Measurements from ENCODE around the gene HOXC6.
"Not testable (repeated sequence)": the region's sequence is repeated elsewhere in the genome, so short reads cannot be mapped to it uniquely, and the experiment has no call there.

The HOXC6 gene

GRCh38 chr12:54074308-54074707 lies 46.1 kb downstream of the HOXC6 start:
- no peak for DNase-seq
- CTCF ChIA-PET = no interaction called here
- WGBS (ENCODE audit: insufficient coverage) = 89% methylated on average over 3 of the region's 6 CpGs
- Histone ChIP-seq H3K27ac (ENCODE audit: insufficient read depth in 1 of 2, low read depth in 1 of 2, low read length in 2 of 2, poor library complexity in 1 of 2, severe bottlenecking in 2 of 2) (no peak overlapping the region), H3K36me3 (ENCODE audit: control insufficient read depth in 4 of 4, insufficient read depth in 4 of 4, low read length in 3 of 4) (no peaks in the 10 kb centered on the region), H3K4me1 (ENCODE audit: control extremely low read depth in 1 of 4, control insufficient read depth in 4 of 4, insufficient read depth in 4 of 4, low read length in 3 of 4) (no peaks in the 10 kb centered on the region), H3K4me3 (ENCODE audit: control insufficient read depth in 1 of 7, extremely low read depth in 1 of 7, insufficient read depth in 4 of 7, low read depth in 2 of 7, low read length in 6 of 7) (no peak overlapping the region), H3K27me3 (replicated peaks in 2 of 5; ENCODE audit: control insufficient read depth in 4 of 5, insufficient read depth in 5 of 5, low read length in 4 of 5) (peaks cover 4 to 22% (median 16%) of the 10 kb centered on the region in 5 experiments), H3K9me3 (ENCODE audit: control extremely low read depth in 1 of 5, control insufficient read depth in 4 of 5, insufficient read depth in 2 of 5, low read depth in 1 of 5, low read length in 4 of 5) (no peaks in the 10 kb centered on the region)
- POLR2A ChIA-PET = no interaction called here

- DNase-seq = no peak
- Histone ChIP-seq H3K9me3 (ENCODE audit: control extremely low read depth in 1 of 5, control insufficient read depth in 4 of 5, insufficient read depth in 2 of 5, low read depth in 1 of 5, low read length in 4 of 5) (no peaks in the 10 kb centered on the region), H3K27me3 (replicated peaks in 2 of 5; ENCODE audit: control insufficient read depth in 4 of 5, insufficient read depth in 5 of 5, low read length in 4 of 5) (peaks cover 0 to 18% (median 14%) of the 10 kb centered on the region in 5 experiments), H3K27ac (ENCODE audit: insufficient read depth in 1 of 2, low read depth in 1 of 2, low read length in 2 of 2, poor library complexity in 1 of 2, severe bottlenecking in 2 of 2) (no peak overlapping the region), H3K4me3 (ENCODE audit: control insufficient read depth in 1 of 7, extremely low read depth in 1 of 7, insufficient read depth in 4 of 7, low read depth in 2 of 7, low read length in 6 of 7) (no peak overlapping the region), H3K36me3 (ENCODE audit: control insufficient read depth in 4 of 4, insufficient read depth in 4 of 4, low read length in 3 of 4) (no peaks in the 10 kb centered on the region), H3K4me1 (ENCODE audit: control extremely low read depth in 1 of 4, control insufficient read depth in 4 of 4, insufficient read depth in 4 of 4, low read length in 3 of 4) (peaks cover 0 to 2% (median 0%) of the 10 kb centered on the region in 4 experiments)
- WGBS (ENCODE audit: insufficient coverage) = 100% methylated on average over 3 of the region's 6 CpGs
- CTCF ChIA-PET = interaction anchor here (1.0 to 1.6 kb wide), 3 partner anchors 8 to 133 kb away, joined by 4 to 6 read pairs (median 4); no protein-coding TSS in a partner anchor
- POLR2A ChIA-PET = no interaction called here
Measured at GRCh38 chr12:54075409-54075808, 47.2 kb downstream of the HOXC6 start.

GRCh38 chr12:54075974-54076373 lies 47.7 kb downstream of the HOXC6 start:
- DNase-seq = no peak
- H3K36me3 ChIP-seq (ENCODE audit: control insufficient read depth in 4 of 4, insufficient read depth in 4 of 4, low read length in 3 of 4) = no peaks in the 10 kb centered on the region
- H3K9me3 ChIP-seq (ENCODE audit: control extremely low read depth in 1 of 5, control insufficient read depth in 4 of 5, insufficient read depth in 2 of 5, low read depth in 1 of 5, low read length in 4 of 5) = no peaks in the 10 kb centered on the region
- ChIA-PET POLR2A (no interaction called here), CTCF (interaction anchor here (1.0 to 1.6 kb wide), 2 partner anchors 8 to 11 kb away, joined by 4 to 6 read pairs; no protein-coding TSS in a partner anchor)
- H3K27me3 ChIP-seq (replicated peaks in 2 of 5; ENCODE audit: control insufficient read depth in 4 of 5, insufficient read depth in 5 of 5, low read length in 4 of 5) = peaks cover 0 to 17% (median 10%) of the 10 kb centered on the region in 5 experiments
- no peak overlapping the region for H3K27ac ChIP-seq (ENCODE audit: insufficient read depth in 1 of 2, low read depth in 1 of 2, low read length in 2 of 2, poor library complexity in 1 of 2, severe bottlenecking in 2 of 2)
- H3K4me3 ChIP-seq (ENCODE audit: control insufficient read depth in 1 of 7, extremely low read depth in 1 of 7, insufficient read depth in 4 of 7, low read depth in 2 of 7, low read length in 6 of 7) = no peak overlapping the region
- H3K4me1 ChIP-seq (ENCODE audit: control extremely low read depth in 1 of 4, control insufficient read depth in 4 of 4, insufficient read depth in 4 of 4, low read length in 3 of 4) = peaks cover 0 to 5% (median 0%) of the 10 kb centered on the region in 4 experiments

GRCh38 chr12:54077843-54078242 lies 49.6 kb downstream of the HOXC6 start:
- CTCF ChIA-PET; H3K27ac ChIP-seq (ENCODE audit: insufficient read depth in 1 of 2, low read depth in 1 of 2, low read length in 2 of 2, poor library complexity in 1 of 2, severe bottlenecking in 2 of 2); H3K9me3 ChIP-seq (ENCODE audit: control extremely low read depth in 1 of 5, control insufficient read depth in 4 of 5, insufficient read depth in 2 of 5, low read depth in 1 of 5, low read length in 4 of 5); H3K27me3 ChIP-seq (replicated peaks in 2 of 5; ENCODE audit: control insufficient read depth in 4 of 5, insufficient read depth in 5 of 5, low read length in 4 of 5); DNase-seq; H3K4me3 ChIP-seq (ENCODE audit: control insufficient read depth in 1 of 7, extremely low read depth in 1 of 7, insufficient read depth in 4 of 7, low read depth in 2 of 7, low read length in 6 of 7); H3K36me3 ChIP-seq (ENCODE audit: control insufficient read depth in 4 of 4, insufficient read depth in 4 of 4, low read length in 3 of 4); POLR2A ChIA-PET: not testable (repeated sequence)
- 85% methylated on average over 10 of the region's 10 CpGs for WGBS (ENCODE audit: insufficient coverage)
- H3K4me1 ChIP-seq (ENCODE audit: control extremely low read depth in 1 of 4, control insufficient read depth in 4 of 4, insufficient read depth in 4 of 4, low read length in 3 of 4) = peaks cover 0 to 14% (median under 1%) of the 10 kb centered on the region in 4 experiments

GRCh38 chr12:54079115-54079514 lies 50.9 kb downstream of the HOXC6 start:
- DNase-seq; POLR2A ChIA-PET; H3K9me3 ChIP-seq (ENCODE audit: control extremely low read depth in 1 of 5, control insufficient read depth in 4 of 5, insufficient read depth in 2 of 5, low read depth in 1 of 5, low read length in 4 of 5); H3K27me3 ChIP-seq (replicated peaks in 2 of 5; ENCODE audit: control insufficient read depth in 4 of 5, insufficient read depth in 5 of 5, low read length in 4 of 5); H3K4me3 ChIP-seq (ENCODE audit: control insufficient read depth in 1 of 7, extremely low read depth in 1 of 7, insufficient read depth in 4 of 7, low read depth in 2 of 7, low read length in 6 of 7); H3K27ac ChIP-seq (ENCODE audit: insufficient read depth in 1 of 2, low read depth in 1 of 2, low read length in 2 of 2, poor library complexity in 1 of 2, severe bottlenecking in 2 of 2); H3K36me3 ChIP-seq (ENCODE audit: control insufficient read depth in 4 of 4, insufficient read depth in 4 of 4, low read length in 3 of 4); CTCF ChIA-PET: not testable (repeated sequence)
- WGBS (ENCODE audit: insufficient coverage) = 98% methylated on average over 9 of the region's 9 CpGs
- H3K4me1 ChIP-seq (ENCODE audit: control extremely low read depth in 1 of 4, control insufficient read depth in 4 of 4, insufficient read depth in 4 of 4, low read length in 3 of 4) = peaks cover 0 to 20% (median 2%) of the 10 kb centered on the region in 4 experiments
